Stimulated activated CD4-positive, alpha-beta T cell treated with anti-CD3 and anti-CD28 coated beads, Interleukin-1b, Interleukin-23, amount 100 ng/mL, for 24 hours (primary cell): Measurements from ENCODE around the gene SLC38A3.

Experiments used
- DNase-seq, 4 experiments: peaks; one replicate each; pipeline ENCODE4 v3.0.0-alpha.2; 2020; ENCODE audit warnings: low read depth in 4 of 4, low spot score in 1 of 4

SLC38A3 gene

GRCh38 chr3:50190936-50191660, 14.0 kb upstream of the SLC38A3 start, which contains the start of gene GNAT1:
Gene GNAT1, plus strand, starts transcription at chr3:50191610. Its CDS starts 116 bp downstream, at chr3:50191726.
- DNase-seq: no peak

GRCh38 chr3:50192124-50192523, 12.9 kb upstream of the SLC38A3 start:
- DNase-seq: no peak

GRCh38 chr3:50192689-50193141, 12.4 kb upstream of the SLC38A3 start:
- DNase-seq: peak; percentile 56 to 82 (median 72)

- no peak for DNase-seq
Observed at GRCh38 chr3:50193286-50193685, 11.8 kb upstream of the SLC38A3 start.

- no peak for DNase-seq
Observed at GRCh38 chr3:50193746-50194127, 11.3 kb upstream of the SLC38A3 start.

GRCh38 chr3:50194128-50194902, 10.8 kb upstream of the SLC38A3 start:
- DNase-seq: peak; percentile 47 to 75 (median 58)

- DNase-seq: peak in 1 of 4 experiments; percentile 15
Observed at GRCh38 chr3:50194903-50195500, 10.1 kb upstream of the SLC38A3 start.

- DNase-seq: no peak
Observed at GRCh38 chr3:50195501-50196252, 9.4 kb upstream of the SLC38A3 start.

GRCh38 chr3:50196253-50196801, 8.7 kb upstream of the SLC38A3 start:
- DNase-seq: no peak

- no peak for DNase-seq
Observed at GRCh38 chr3:50201573-50202315, 3.3 kb upstream of the SLC38A3 start.

- no peak for DNase-seq
Observed at GRCh38 chr3:50202353-50203112, 2.5 kb upstream of the SLC38A3 start.

- no peak for DNase-seq
Observed at GRCh38 chr3:50203113-50203808, 1.8 kb upstream of the SLC38A3 start.

- DNase-seq: no peak
Observed at GRCh38 chr3:50203809-50204803, 965 bp upstream of the SLC38A3 start.

GRCh38 chr3:50205413-50206276, 574 bp downstream of the SLC38A3 start:
- DNase-seq: peak in 1 of 4 experiments; percentile 26

- no peak for DNase-seq
Observed at GRCh38 chr3:50207359-50208042, 2.4 kb downstream of the SLC38A3 start.
